HG03064 (cell line): Measurements from ENCODE around the gene SIPA1L3.

Source experiments
- ATAC-seq: cut with Tn5 transposase; IDR thresholded peaks from one replicate; pipeline ENCODE4 v1.9.1; 2021; ENCODE audit warnings: low read depth; ENCODE audit not compliant: unreplicated experiment

Gene SIPA1L3

DNA sequence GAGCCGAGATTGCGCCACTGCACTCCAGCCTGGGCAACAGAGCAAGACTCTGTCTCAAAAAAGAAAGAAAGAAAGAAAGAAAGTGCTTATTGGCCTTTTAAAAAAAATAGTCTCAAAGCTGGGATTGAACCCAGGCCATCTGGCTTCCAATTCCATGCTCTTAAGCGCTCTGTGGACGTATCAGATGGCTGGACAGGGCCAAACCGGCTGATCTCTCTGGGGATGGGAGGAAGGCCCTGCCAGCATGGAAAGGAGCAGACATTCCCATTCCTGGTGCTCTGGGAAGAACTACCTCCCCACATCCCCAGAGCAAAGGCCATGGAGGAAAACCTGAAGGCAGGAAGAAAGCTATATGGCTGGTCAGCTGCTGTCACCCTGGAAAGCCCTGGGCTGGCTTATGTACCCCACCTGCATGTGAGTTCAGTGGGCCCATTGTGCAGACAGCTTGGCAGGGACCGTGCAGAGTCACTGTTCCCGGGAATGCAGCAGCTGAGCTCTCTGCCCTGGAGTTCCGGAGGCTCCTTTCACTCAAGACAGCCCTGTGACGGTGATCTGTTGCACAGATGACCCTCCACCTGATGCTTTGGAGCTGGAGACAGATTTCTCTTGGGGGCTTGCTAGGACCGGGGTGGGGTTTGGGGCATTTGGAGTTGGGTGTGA lies 84.3 kb downstream of the SIPA1L3 start:
- no peak for ATAC-seq

DNA sequence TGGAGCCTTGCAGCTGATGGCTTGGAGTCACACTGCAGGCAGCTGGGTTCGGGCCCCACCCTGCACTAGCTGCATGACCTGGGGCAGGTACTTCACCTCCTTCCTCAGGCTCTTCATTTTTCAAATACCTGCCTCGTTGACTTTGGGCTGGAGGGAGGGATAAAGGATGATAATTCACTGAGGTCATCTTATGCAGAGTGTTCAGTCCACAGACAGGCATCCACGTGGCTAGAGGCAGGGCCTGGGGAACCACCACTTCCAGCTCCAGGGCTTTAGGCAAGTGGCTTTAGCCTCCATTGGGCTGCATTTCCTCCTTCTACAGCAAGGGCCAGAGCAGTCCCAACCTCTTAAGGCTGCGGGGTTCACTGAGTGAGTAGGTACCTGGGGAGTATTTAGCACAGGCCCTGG lies 84.8 kb downstream of the SIPA1L3 start:
- ATAC-seq = no peak

DNA sequence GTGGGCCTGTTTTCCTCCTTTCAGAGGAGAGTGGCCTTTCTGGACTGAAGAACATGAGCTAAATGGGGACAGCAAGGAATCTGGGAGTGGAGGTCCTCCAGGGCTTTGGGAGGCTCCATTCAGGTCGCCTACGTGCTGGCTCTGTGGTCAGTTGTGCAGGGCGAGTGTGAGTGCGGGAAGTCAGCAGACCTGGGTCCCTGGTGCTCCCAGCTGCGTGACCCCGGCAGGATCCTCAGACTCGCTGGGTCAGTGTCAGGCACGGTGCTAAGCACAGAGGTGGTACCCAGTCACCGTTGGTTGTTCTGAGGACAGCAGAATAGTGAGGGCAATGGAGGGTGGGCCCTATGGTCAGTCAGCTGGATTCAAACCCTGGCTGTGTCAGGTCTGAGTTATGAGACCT lies 85.8 kb downstream of the SIPA1L3 start:
- no peak for ATAC-seq

DNA sequence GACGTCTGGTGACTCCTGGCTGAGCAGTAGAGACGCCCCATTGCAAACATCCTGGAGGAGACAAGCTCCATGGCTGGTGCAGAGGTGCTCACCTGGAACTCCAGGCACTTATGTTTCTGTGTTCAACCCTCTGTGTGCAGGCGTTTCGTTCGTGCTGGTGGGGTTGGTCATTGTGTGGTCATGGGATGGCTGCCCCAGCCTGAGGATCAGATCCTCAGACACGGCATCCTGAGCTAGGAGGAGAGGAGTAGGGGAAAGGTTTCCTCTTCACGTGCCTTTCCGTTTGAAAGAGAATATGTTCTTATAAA lies 87.8 kb downstream of the SIPA1L3 start:
- ATAC-seq = no peak

DNA sequence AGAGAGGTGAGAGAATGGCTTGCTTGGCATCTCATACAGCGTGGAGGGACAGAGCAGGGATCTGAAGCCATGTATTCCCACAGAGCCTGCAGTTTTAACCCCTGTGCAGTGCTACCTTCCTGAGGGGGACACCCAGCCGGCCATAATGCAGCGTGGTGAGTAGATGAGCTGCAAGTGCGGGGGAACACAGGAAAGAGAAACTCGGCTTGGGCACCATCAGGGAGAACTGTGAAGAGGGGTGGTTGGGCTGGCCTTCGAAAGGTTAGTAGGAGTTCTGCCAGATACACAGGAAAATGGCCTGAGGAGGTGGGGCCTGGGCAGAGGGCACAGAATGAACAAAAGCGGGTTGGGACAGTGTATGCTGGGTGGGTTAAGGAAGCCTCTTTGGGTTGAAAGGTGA lies 88.3 kb downstream of the SIPA1L3 start:
- no peak for ATAC-seq

DNA sequence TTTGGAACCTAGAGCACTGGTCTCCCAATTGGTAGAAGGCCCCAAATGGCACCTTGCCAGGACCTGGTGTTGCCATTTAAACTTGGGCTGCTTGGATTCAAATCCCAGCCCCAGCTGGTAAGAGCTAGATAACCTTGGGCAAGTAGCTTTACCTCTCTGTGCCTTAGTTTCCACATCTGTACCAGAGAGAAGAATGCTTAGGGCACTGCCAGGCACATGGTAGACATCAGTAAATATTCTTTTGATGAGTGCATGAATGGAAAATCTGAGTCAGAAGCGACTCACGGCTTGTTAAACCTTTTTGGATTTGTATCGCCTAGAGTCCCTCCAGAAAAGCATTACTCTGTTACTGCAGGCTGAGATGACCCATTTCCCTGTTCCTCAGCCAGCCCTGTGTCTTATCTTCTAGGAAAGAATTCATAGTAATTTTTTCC lies 90.9 kb downstream of the SIPA1L3 start:
- ATAC-seq = no peak

DNA sequence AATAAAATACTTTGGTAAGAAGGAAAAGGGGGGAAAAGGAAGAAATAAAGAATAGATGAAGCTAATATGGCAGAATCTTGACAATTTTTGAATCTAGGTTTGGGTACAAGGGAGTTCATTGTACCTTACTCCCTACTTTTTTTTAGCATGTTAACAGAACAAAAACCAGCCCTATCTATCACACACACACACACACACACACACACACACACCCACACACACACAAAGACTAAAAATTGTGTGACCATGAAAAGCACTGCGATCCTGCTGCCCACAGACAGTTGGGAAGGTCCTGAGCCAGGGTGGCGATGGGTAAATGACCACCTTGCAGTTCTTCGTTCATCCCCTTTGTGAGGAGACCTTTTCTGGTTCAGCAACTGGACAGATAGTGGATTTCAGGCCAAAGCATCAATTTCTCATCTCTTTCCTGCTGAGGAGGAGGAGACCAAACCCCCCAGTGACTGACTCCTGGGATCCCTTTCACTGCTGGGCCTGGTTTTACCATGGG lies 91.8 kb downstream of the SIPA1L3 start:
- no peak for ATAC-seq

DNA sequence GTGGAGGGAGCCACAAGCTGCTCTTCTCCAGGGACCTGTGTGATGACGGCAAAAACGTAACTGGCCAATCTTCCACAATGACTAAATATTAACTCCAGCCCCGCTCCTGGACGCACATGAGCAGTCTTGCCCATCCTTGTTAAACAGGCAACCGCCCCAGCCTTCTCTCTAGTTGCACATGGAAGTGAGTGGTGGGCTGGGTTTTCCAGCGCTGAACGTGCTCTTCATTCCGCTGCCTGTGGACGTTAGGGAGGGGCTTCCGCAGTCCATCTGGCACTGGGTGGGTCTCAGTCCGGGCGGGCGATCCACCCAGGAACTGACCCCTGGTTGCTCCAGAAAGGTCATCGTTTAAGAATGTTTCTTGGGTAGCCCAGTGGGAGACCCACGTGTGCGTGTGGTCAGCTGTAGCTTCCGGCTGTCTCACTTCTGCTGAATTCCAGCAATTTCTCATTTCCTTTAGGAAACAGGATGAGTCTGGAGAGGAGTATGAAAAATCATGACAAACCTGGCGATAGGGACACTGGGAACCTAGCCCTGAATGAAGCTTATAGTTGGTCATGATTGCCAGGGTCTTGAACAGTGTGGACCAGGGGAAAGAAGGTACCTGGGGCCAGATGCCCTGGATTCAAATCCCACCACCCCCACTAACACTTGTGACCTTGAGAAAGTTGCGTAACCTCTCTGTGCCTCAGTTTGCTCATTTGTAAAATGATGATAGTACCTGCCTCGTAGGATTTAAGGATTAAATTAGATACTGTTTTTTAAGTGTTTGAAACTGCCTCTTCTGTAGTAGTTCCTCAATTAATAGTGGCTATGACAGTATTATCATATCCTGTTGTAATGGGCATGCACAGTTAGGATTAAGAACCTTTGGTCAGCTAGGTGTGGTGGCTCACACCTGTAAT lies 92.6 kb downstream of the SIPA1L3 start:
- no peak for ATAC-seq

DNA sequence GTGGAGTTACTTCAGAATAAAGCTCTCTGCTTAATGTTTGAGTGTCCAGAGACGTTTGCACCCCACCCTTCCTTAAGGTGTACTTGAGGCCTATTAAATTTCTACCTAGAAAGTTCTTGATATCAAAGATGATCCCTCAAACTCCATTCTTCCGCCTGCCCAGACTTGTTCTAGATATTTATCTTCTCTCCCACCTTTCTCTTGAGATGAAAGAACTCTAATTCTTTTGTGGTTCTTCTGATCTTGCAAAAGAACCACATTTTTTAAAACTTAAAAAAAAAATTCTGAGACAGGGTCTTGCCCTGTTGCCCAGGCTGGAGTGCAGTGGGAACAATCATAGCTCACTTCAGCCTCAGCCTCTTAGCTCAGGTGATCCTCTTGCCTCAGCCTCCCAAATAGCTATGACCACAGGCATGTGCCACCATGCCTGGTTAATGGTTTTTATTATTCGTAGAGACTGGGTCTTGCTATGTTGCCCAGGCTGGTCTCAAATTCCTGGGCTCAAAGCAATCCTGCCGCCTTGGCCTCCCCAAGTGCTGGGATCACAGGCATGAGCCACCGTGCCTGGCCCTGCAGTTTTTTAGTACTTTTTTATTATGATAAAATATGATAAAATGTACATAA lies 94.3 kb downstream of the SIPA1L3 start:
- ATAC-seq = no peak

DNA sequence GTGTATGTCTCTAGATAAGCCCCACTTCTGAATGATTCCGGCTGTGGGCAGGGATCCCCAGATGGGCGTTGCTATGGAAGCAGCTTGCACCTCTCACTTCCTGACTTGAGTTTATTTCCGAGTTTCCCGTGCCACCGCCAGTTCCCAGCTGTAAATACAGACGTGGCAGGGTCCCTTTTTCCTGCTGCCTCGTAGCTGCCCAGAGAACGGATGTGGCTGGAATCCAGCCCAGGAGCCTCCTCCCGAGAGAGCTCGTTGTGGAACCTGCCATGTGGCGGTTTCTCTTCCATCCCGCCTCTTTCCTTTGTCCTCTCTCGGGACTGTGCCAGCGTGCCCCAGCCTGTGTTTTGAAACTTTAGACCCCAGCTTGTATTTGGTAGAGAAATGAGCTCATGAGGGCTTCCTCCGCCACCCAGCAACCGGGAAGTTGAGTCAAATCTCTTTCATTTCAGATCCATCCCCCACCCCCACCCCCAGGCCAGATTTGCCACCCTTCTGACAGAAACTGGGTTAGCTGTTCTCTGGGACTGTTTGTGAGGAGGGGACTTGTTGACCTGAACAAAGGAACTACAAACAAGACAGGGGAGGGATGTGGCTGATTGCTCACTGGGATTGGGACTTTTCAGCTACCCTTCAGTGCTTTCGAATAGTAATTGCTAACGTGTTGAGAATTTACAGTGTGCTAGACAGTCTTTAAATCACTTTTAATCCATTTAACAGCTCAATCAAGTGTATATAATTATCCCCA lies 96.6 kb downstream of the SIPA1L3 start:
- ATAC-seq = no peak

DNA sequence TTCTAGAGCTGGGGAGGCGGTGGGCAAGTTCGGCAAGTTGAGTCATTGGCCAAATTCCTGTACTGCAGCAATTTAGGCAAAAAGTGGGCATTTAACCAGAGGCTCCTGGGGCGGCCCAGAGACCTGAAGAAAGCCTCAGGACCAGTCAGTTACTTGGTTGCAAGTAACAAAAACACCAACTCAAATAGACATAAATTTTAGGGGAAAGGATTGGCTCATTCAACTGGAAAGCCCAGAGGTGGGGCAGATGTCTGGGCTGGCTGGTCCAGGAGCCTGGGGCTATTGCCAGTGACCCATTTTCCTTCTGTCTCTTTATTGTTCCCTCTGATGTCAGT lies 97.1 kb downstream of the SIPA1L3 start:
- ATAC-seq = no peak

DNA sequence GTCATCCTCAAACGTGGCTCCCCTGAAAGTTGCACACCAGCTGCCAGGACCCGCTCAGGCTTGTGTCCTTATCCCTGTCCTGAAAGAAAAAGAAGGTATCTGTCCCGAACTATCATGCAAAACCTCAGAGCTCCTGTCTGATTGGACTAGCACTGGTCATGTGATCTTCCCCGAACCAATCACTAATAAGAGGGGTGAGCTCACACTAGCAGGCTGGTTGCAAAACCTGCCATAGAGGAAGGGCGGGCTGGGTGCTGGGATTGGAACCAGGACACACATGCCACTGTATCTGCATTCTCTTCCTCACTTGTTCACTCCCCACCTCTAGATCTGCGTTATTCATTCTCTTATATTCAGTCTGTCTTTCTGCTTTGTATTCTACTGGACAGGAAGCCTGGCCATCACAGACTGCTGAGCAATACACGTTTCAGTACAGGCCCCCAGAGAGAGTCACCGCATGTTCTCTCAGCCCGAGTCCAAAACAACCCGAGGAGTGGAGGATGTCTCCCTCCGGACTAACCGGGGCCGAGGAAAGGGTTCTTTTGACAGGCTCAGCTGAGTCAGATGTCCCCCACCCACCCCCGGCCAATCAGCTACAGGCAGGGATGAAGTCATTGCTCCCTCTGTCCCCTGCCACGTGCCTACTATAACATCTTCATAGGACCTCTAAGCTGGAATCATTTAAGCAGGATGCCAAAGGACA lies 97.7 kb downstream of the SIPA1L3 start:
- ATAC-seq = peak; percentile 52

DNA sequence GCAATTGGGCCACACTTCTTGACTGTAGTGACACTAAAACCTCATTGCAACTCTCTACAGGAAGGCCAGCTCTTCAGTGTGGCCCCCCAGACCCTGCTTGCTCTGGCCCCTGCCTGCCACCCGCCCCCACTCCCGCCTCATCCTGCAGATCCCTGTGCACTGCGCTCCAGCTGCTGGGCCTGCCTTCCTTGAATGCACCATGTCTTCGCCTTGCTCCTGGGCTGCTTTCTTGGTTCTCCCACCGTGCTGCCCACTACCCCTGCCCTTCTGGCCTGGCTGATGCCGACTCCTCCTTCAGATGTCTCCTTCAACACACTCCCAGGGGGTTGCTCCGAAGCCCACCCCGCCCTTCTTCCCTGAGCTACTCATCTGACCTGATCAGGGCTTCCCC lies 98.2 kb downstream of the SIPA1L3 start:
- ATAC-seq = no peak

DNA sequence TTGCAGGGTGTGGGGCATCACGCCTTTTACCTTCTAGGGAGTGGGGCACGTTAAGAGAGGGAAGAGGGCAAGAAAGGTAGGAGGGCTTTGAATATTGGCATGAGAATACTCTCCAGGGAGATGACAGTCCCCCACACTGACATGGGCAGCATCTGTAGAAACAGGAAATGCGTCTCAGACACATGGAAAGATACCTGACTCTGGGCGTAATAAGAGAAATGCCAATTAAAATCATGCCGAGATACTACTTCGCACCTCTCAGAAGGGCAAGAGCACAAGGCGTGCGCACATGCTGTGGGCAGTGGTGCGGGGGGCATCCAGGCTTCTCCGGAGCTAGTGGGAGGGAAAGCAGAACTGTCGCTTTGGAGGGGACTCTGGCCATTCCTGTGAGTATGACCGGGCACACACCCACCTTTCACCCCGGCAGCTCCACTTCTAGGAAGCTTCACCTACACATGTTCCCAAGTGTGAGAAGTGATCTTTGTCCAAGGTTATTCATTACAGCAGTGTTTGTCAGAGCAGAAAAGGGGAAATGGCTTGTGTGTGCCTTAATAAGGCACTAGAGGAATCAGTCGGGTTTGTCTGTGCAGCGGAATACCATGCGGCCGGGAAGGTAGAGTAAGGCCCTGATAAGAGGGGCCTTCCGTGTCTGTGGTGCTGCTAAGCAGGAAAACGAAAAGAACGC lies 99.5 kb downstream of the SIPA1L3 start:
- no peak for ATAC-seq

DNA sequence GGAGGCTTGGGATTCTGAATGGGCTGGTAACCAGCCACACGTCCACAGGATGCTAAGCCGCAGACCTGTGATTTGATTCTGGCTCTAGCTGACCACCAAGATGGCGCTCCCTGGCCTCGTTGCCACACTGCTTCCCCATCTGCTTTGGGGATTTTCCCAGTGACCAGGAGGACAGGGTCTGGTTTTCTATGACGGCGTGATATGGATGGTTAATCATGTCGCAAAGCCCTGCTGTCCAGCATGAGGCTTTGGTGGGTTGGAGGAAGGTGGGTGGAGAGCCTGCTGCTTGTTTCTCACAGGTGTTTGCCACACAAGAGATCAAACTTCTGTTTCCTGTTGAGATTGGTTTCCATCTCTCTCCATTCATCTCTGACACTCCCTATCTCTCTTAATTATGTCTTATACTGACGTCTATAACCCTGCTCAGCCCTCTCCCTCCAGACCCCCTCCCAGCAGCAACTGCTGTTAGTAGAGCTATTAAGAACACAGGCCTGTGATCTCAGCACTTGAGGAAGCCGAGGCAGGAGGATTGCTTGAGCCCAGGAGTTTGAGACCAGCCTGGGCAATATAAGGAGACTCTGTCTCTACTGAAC lies 102.7 kb downstream of the SIPA1L3 start:
- no peak for ATAC-seq

DNA sequence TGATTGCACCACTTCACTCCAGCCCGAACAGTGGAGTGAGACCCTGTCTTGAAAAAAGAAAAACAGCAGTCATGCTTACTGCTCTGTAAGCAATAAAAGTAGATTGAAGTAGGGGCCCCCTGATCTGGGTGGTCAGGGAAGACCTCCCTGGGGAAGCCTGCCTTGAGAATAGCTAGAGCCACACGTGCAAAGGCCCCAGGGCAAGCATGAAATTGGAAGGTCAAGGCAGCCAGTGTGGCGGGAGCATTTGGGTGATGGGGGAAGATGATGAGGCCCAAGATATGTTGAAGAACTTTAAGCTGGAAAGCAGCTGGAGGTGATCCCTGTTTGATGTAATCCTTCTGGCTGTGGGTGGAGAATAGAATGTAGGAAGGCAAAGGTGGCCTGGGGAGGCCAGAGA lies 104.4 kb downstream of the SIPA1L3 start:
- no peak for ATAC-seq

DNA sequence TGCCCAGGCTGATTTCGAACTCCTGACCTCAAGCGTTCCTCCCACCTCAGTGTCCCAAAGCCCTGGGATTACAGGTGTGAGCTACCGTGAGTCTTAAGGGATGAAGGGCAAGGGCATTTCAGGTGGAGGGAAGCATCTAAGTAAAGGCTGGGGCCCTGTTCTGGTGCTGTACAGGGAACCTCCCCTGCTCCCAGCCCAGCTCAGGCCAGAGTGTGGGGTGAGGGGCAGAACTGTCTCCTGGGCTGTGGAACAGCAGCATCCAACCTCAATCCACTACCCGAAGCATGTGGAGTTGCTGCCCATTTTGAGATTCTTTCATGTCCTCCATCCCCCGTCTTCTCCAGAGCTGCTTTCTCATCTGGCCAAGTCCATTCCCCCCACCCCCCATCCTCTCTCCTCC lies 105.3 kb downstream of the SIPA1L3 start:
- no peak for ATAC-seq

DNA sequence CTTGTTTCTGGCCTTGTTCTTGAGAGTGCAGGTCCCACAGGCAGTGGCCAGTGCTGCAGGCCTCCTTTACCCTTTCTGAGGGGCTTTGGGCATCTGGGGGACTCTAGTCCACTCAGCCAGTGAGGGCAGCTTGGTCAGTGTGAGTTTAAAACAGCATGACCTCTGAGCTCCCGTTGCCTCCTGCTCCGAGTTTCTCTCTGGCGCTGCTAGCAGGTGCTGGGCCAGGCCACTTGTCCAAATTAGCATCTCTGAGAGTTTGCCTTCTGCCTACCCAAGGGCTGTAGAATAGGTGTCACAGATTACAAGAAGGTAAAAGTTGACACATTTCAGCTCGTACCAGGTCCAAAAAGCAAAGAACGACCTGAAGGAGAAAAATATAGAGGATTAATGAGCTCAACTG lies 105.9 kb downstream of the SIPA1L3 start:
- no peak for ATAC-seq

DNA sequence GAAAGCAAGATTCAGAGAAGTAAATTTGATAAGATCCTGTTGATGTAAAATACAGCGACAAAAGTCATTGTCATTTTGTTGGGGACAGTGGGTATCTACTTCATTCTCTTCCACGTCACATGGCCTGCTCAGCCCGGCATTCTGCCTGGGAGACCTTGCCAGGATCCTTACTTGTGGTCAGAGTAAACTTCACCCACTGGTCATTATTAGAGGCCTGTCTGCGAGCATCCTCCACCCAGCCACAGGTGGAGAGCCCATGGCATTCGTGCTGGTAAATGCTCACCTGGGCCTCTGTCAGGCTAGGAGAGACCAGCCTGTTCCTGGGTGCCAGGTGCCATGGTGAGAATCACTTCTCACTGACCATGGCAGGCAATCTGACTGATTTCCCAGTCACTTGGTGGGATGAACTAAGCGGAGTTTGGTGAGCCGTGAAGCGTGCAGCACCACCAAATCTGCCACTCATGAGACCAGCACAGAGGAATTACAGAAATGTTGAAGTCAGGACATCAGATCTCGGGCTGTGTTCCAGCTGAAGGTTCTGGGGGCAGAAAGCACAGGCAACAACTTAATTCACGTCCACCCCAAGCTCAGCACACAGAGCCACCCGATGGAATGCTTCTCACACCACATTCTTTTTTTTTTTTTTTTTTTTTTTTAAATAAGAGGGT lies 107.0 kb downstream of the SIPA1L3 start:
- no peak for ATAC-seq
